HL-60 (cell line): ENCODE data around the gene ZFAND4.

ENCODE experiments used
- POLR2AphosphoS5 ChIP-seq: IDR thresholded peaks from 2 replicates; pipeline ENCODE4 v1.6.1; 2012; ENCODE audit warnings: low read depth
- REST ChIP-seq: IDR thresholded peaks from 2 replicates; pipeline ENCODE4 v1.6.1; 2012; ENCODE audit warnings: low read depth; ENCODE audit not compliant: insufficient replicate concordance
- TF ChIP-seq, protein P1 (sequence below): IDR thresholded peaks from one replicate; pipeline ENCODE4 v1.5.1; 2011; ENCODE audit warnings: low read length, control low read depth, inconsistent platforms; ENCODE audit not compliant: insufficient read depth

- TF ChIP-seq, protein P1, sequence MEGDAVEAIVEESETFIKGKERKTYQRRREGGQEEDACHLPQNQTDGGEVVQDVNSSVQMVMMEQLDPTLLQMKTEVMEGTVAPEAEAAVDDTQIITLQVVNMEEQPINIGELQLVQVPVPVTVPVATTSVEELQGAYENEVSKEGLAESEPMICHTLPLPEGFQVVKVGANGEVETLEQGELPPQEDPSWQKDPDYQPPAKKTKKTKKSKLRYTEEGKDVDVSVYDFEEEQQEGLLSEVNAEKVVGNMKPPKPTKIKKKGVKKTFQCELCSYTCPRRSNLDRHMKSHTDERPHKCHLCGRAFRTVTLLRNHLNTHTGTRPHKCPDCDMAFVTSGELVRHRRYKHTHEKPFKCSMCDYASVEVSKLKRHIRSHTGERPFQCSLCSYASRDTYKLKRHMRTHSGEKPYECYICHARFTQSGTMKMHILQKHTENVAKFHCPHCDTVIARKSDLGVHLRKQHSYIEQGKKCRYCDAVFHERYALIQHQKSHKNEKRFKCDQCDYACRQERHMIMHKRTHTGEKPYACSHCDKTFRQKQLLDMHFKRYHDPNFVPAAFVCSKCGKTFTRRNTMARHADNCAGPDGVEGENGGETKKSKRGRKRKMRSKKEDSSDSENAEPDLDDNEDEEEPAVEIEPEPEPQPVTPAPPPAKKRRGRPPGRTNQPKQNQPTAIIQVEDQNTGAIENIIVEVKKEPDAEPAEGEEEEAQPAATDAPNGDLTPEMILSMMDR, result no peak
- TF ChIP-seq POLR2AphosphoS5 (no peak), REST (no peak)
Observed at GRCh38 chr10:45602836-45603235, 69.7 kb downstream of the ZFAND4 start.
